Testis (tissue), 3 donors: Measurements from ENCODE around the gene IPO4. TPM values are rescaled to one million over a fixed set of nuclear protein-coding genes. Genes with fewer than 3 reads are reported as not detected.

Experiments
- DNase-seq: peaks from one replicate; pipeline ENCODE4 v3.0.0-alpha.2; 2019
- H3K27ac ChIP-seq, 2 donors: fragments of 200-600 bp; sonication (generic); one replicate each; pipeline ENCODE4 v1.5.1; 2019
- H3K27me3 ChIP-seq: fragments of 200-600 bp; sonication (generic); one replicate; pipeline ENCODE4 v1.5.1; 2019
- H3K36me3 ChIP-seq: fragments of 200-600 bp; sonication (generic); one replicate; pipeline ENCODE4 v1.5.1; 2017; ENCODE audit warnings: low read depth; ENCODE audit errors: missing control alignments
- H3K4me1 ChIP-seq: fragments of 200-600 bp; sonication (generic); one replicate; pipeline ENCODE4 v1.5.1; 2019
- H3K4me3 ChIP-seq, 2 donors: fragments of 200-600 bp; sonication (generic); one replicate each; pipeline ENCODE4 v1.5.1; 2017 to 2019
- H3K9me3 ChIP-seq: fragments of 200-600 bp; sonication (generic); one replicate; pipeline ENCODE4 v1.5.1; 2017
- POLR2A ChIP-seq: fragments of 450-650 bp; IDR thresholded peaks from one replicate; pipeline ENCODE4 v1.6.1; 2017; ENCODE audit warnings: antibody characterized with exemption, mild to moderate bottlenecking, moderate library complexity
- WGBS, 2 donors: methylation state at CpG; one replicate each; pipeline ENCODE4 v1.1.5; 2018; 5-methylcytosine and 5-hydroxymethylcytosine counted together
- intact Hi-C: fragments of 100-400 bp; cut with DNase I; formaldehyde crosslinking; loops from one replicate; pipeline ENCODE4 v1.15.1; 2023; ENCODE audit warnings: low total_unique reads
- polyA plus RNA-seq: library from polyadenylated mRNA; stranded (reverse); fragments of 350-450 nt; fragmentation: Illumina TruSeq; extraction: RNeasy Lipid Tissue Mini Kit (QIAGEN cat#74804); gene quantifications from one replicate; pipeline ENCODE4 v1.2.3, GENCODE V29; 2014; ENCODE audit warnings: low read depth, low replicate concordance; ENCODE audit not compliant: insufficient read depth
- total RNA-seq, 2 donors: library from RNA; depleted of rRNA; stranded (reverse); fragments of >200 nt; gene quantifications; one replicate each; pipeline ENCODE4 v1.2.3, GENCODE V29; 2016
- TF ChIP-seq, protein P1 (sequence below), 3 experiments: fragments of 450-650 bp in 2 of 3; fragments of 200-600 bp in 1 of 3; sonication (generic) in 1 of 3; IDR thresholded peaks; one replicate each; pipeline ENCODE4 v1.5.1; 2016 to 2019; ENCODE audit warnings: antibody characterized with exemption in 3 of 3, mild to moderate bottlenecking in 2 of 3, moderate library complexity in 1 of 3

The IPO4 gene
- total and polyA plus RNA-seq, 3 donors from 2014 or later: 85.9 to 156 (median 140) TPM

- no peaks in the 10 kb centered on the region for H3K36me3 ChIP-seq
- TF ChIP-seq, protein P1, sequence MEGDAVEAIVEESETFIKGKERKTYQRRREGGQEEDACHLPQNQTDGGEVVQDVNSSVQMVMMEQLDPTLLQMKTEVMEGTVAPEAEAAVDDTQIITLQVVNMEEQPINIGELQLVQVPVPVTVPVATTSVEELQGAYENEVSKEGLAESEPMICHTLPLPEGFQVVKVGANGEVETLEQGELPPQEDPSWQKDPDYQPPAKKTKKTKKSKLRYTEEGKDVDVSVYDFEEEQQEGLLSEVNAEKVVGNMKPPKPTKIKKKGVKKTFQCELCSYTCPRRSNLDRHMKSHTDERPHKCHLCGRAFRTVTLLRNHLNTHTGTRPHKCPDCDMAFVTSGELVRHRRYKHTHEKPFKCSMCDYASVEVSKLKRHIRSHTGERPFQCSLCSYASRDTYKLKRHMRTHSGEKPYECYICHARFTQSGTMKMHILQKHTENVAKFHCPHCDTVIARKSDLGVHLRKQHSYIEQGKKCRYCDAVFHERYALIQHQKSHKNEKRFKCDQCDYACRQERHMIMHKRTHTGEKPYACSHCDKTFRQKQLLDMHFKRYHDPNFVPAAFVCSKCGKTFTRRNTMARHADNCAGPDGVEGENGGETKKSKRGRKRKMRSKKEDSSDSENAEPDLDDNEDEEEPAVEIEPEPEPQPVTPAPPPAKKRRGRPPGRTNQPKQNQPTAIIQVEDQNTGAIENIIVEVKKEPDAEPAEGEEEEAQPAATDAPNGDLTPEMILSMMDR (IDR thresholded peaks at IDR 0.05): no peak
- no peak for TF ChIP-seq POLR2A
- intact Hi-C loops: no loop called here
- no peak for DNase-seq
- no peak overlapping the region for H3K27ac ChIP-seq
- H3K4me1 ChIP-seq: peaks cover 7% of the 10 kb centered on the region
- no peaks in the 10 kb centered on the region for H3K9me3 ChIP-seq
- WGBS, 2 donors: 91 to 94% methylated on average over 6 to 12 of the region's 12 CpGs
- no peaks in the 10 kb centered on the region for H3K27me3 ChIP-seq
- no peak overlapping the region for H3K4me3 ChIP-seq
Measured at GRCh38 chr14:24157331-24157730, 31.3 kb downstream of the IPO4 start.

GRCh38 chr14:24156840-24157239 lies 31.8 kb downstream of the IPO4 start:
- WGBS, 2 donors: 81 to 84% methylated on average over 1 of the region's 1 CpG
- Histone ChIP-seq H3K36me3 (no peaks in the 10 kb centered on the region), H3K27me3 (no peaks in the 10 kb centered on the region), H3K27ac (no peak overlapping the region), H3K4me3 (no peak overlapping the region), H3K9me3 (no peaks in the 10 kb centered on the region), H3K4me1 (peaks cover 4% of the 10 kb centered on the region)
- DNase-seq: no peak
- intact Hi-C loops: no loop called here
- no peak for TF ChIP-seq POLR2A
- TF ChIP-seq, protein P1 (IDR thresholded peaks at IDR 0.05): no peak

GRCh38 chr14:24155100-24155499 lies 33.5 kb downstream of the IPO4 start:
- WGBS, 2 donors: 90 to 94% methylated on average over 9 to 10 of the region's 10 CpGs
- Histone ChIP-seq H3K27ac (no peak overlapping the region), H3K9me3 (no peaks in the 10 kb centered on the region), H3K4me1 (no peaks in the 10 kb centered on the region), H3K4me3 (no peak overlapping the region), H3K27me3 (no peaks in the 10 kb centered on the region), H3K36me3 (no peaks in the 10 kb centered on the region)
- TF ChIP-seq, protein P1 (IDR thresholded peaks at IDR 0.05): no peak
- TF ChIP-seq POLR2A: no peak
- DNase-seq: no peak
- intact Hi-C loops: no loop called here

- intact Hi-C loops: no loop called here
- Histone ChIP-seq H3K4me3 (no peak overlapping the region), H3K4me1 (peaks cover 9% of the 10 kb centered on the region), H3K27me3 (no peaks in the 10 kb centered on the region), H3K36me3 (no peaks in the 10 kb centered on the region), H3K9me3 (no peaks in the 10 kb centered on the region), H3K27ac (no peak overlapping the region)
- 86 to 92% methylated on average over 16 of the region's 16 CpGs for WGBS, 2 donors
- TF ChIP-seq, protein P1 (IDR thresholded peaks at IDR 0.05): no peak
- no peak for TF ChIP-seq POLR2A
- DNase-seq: no peak
Measured at GRCh38 chr14:24151404-24152080, 37.1 kb downstream of the IPO4 start.

- Histone ChIP-seq H3K27ac (no peak overlapping the region), H3K9me3 (no peaks in the 10 kb centered on the region), H3K27me3 (no peaks in the 10 kb centered on the region), H3K36me3 (no peaks in the 10 kb centered on the region), H3K4me1 (peaks cover 12% of the 10 kb centered on the region), H3K4me3 (no peak overlapping the region)
- TF ChIP-seq, protein P1 (IDR thresholded peaks at IDR 0.05): no peak
- TF ChIP-seq POLR2A: no peak
- DNase-seq: no peak
- WGBS, 2 donors: 78 to 83% methylated on average over 8 to 9 of the region's 9 CpGs
- intact Hi-C loops: no loop called here
Measured at GRCh38 chr14:24150993-24151392, 37.6 kb downstream of the IPO4 start.
